A204.1 (cell line): Measurements from ENCODE around the gene LRRC59.
"Not testable (repeated sequence)": the region's sequence is repeated elsewhere in the genome, so short reads cannot be mapped to it uniquely, and the experiment has no call there.

Source experiments
- FAIRE-seq: peaks from 2 replicates; lab custom pipeline; 2012; peaks lifted over from hg19 to GRCh38; lab: Jason Lieb, UNC

LRRC59 gene

DNA sequence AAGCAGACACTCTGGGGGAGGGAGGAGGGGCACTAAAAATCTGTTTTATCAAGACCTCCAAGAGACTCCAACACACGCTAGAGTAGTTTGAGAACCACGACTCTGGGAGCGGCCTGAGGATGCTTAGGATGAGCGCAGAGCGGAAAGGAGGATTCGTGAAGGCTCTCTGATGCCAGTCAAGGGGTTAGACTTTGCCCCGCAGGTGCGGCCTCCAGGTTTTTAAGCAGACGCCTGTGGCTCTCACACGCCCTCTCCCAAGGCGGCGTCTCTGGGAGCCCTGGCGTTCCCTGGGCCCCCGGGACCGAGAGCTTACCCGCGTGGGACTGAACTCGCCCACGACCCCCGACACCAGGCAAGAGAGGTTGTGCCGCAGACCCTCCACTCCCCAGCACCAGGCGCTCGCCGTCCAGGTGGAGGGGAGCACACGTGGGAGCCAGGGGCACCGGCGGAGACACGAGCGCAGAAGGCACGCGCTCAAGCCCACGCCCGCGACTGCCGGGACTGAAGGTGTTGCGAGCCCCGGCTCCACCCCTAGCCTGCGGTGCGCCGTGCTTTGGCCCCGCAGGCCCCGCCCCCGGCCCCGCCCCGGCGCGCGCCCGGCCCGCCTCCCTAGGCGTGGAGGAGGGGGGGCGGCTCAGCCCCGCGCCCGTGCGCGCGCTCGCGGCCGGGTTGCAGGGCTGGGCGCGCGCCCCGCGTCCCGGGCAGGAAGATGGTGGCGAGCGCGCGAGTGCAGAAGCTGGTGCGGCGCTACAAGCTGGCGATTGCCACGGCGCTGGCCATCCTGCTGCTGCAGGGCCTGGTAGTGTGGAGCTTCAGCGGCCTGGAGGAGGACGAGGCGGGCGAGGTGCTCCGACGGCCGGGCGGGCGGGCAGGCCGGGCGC lies 51.7 kb downstream of the LRRC59 start, which contains the start of gene XYLT2:
XYLT2 (plus strand) TSS at position 695 of the 881 bp plus-strand sequence; CDS start at position 710, 15 bp downstream.
- no peak for FAIRE-seq

- FAIRE-seq = no peak
These were observed 52.5 kb downstream of the LRRC59 start for GRCh38 chr17:50344731-50345365.

GRCh38 chr17:50339381-50339780 lies 57.9 kb downstream of the LRRC59 start:
- no peak for FAIRE-seq

DNA sequence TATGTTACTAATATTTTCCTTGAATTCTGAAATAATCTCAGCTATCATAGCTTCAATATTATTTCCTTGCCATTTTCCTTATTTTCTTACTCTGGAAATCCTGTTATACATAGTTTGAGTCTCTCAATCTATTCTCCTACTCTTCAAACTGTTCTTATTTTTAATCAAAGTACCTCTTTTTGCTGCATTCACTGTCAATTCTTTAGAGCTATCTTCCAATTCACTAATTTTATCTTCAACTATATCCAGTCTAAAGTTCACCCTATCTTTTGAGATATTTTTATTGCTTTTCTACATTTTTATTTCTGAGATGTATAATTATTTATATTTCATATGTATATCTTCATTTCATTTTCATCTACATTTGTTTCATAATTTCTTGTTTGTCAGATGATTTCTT lies 58.7 kb downstream of the LRRC59 start:
- peak; percentile 68 for FAIRE-seq

DNA sequence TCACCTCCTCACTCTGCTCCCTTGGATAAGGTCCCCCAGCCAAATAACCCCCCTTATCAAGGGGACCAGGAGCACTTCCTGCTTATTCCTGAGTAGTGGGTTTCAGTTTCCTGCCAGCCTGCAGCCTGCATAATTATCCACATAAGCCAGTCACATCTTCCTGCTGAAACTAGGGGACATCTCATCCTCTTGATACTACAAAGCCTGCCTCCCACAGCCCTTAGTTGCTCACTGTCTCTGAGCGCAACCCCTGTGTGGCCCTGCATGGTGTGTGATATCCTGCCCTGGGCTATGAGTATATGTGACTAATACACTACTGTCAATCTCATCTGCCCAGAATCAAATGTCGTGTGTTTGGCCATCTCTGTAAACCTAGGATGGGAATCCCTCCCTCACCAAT lies 59.4 kb downstream of the LRRC59 start:
- FAIRE-seq = no peak

- FAIRE-seq = not testable (repeated sequence)
These were observed 63.8 kb downstream of the LRRC59 start for GRCh38 chr17:50333291-50334057.

GRCh38 chr17:50332196-50332595 lies 65.1 kb downstream of the LRRC59 start:
- no peak for FAIRE-seq
